Spleen (tissue), 11 donors: ENCODE data around the gene BCAS4. TPM values are rescaled to one million over a fixed set of nuclear protein-coding genes. Genes with fewer than 3 reads are reported as not detected.

Source experiments
- DNase-seq: peaks from one replicate; pipeline ENCODE4 v3.0.0-alpha.2; 2020
- H3K27ac ChIP-seq, 8 donors: fragments of 200-600 bp; sonication (generic) in 7 of 8; 1 replicate in 4 of 8; 2 replicates in 4 of 8; pipeline versions ENCODE4 v1.5.0 to v1.8.0; 2016 to 2021; ENCODE audit warnings: inconsistent platforms in 4 of 8, mild to moderate bottlenecking in 4 of 8, moderate library complexity in 1 of 8
- H3K27me3 ChIP-seq, 7 donors: fragments of 200-600 bp; sonication (generic) in 6 of 7; replicated peaks in 1 of 7; 1 replicate in 4 of 7; 2 replicates in 3 of 7; pipeline versions ENCODE4 v1.5.0 to v1.8.0; 2016 to 2021; ENCODE audit warnings: inconsistent platforms in 3 of 7, mild to moderate bottlenecking in 1 of 7
- H3K36me3 ChIP-seq, 6 donors: fragments of 200-600 bp; sonication (generic) in 5 of 6; 1 replicate in 4 of 6; 2 replicates in 2 of 6; pipeline versions ENCODE4 v1.5.0 to v1.8.0; 2016 to 2021; ENCODE audit warnings: inconsistent platforms in 2 of 6
- H3K4me1 ChIP-seq, 6 donors: fragments of 200-600 bp; sonication (generic) in 5 of 6; 1 replicate in 3 of 6; 2 replicates in 3 of 6; pipeline versions ENCODE4 v1.5.0 to v1.8.0; 2016 to 2021; ENCODE audit warnings: inconsistent platforms in 3 of 6
- H3K4me3 ChIP-seq, 8 donors: fragments of 200-600 bp; sonication (generic) in 7 of 8; 1 replicate in 4 of 8; 2 replicates in 4 of 8; pipeline versions ENCODE4 v1.5.0 to v1.8.0; 2016 to 2021; ENCODE audit warnings: inconsistent platforms in 4 of 8, mild to moderate bottlenecking in 4 of 8, moderate library complexity in 2 of 8
- H3K9me3 ChIP-seq, 8 donors: fragments of 200-600 bp; sonication (generic) in 7 of 8; 1 replicate in 4 of 8; 2 replicates in 4 of 8; pipeline versions ENCODE4 v1.5.0 to v1.8.0; 2016 to 2021; ENCODE audit warnings: inconsistent platforms in 4 of 8
- POLR2A ChIP-seq, 3 donors: fragments of 450-650 bp; IDR thresholded peaks; one replicate each; pipeline ENCODE4 v1.5.1; 2017; ENCODE audit warnings: antibody characterized with exemption in 3 of 3, mild to moderate bottlenecking in 1 of 3
- POLR2AphosphoS5 ChIP-seq, 3 donors: sonication (generic); formaldehyde crosslinking; IDR thresholded peaks; one replicate each; pipeline ENCODE4 v1.5.1; 2017; ENCODE audit warnings: antibody characterized with exemption in 3 of 3
- WGBS, 5 donors: extraction: QIAGEN DNeasy Blood & Tissue Kit in 3 of 5; methylation state at CpG; one replicate each; pipeline versions ENCODE4 v1.1.5 to v1.1.7; 2013 to 2018; 5-methylcytosine and 5-hydroxymethylcytosine counted together
- intact Hi-C: fragments of 100-400 bp; cut with DNase I; formaldehyde crosslinking; loops from one replicate; pipeline ENCODE4 v1.15.0; 2023; ENCODE audit warnings: low total_unique reads
- polyA plus RNA-seq, 3 donors: library from polyadenylated mRNA; stranded (reverse); fragments of 200-250 nt; gene quantifications; one replicate each; pipeline ENCODE4 v1.2.1, GENCODE V29; 2013
- total RNA-seq, 7 donors: library from RNA; depleted of rRNA in 3 of 7; stranded (reverse); fragments of >200 nt in 3 of 7; fragmentation: NEBNext Ultra II Directional in 4 of 7; extraction: Animal tissue kit (Norgen Biotek cat#: 25700) in 4 of 7; gene quantifications; one replicate each; pipeline versions ENCODE4 v1.1.0 to v1.2.1, GENCODE V29; 2016 to 2021
- TF ChIP-seq, protein P1 (sequence below), 11 experiments: fragments of 200-600 bp in 7 of 11; fragments of 450-650 bp in 4 of 11; sonication (generic) in 4 of 11; IDR thresholded peaks in 8 of 11; conservative IDR thresholded peaks in 3 of 11; 1 replicate in 7 of 11; 2 replicates in 4 of 11; pipeline versions ENCODE4 v1.4.0 to v1.8.0; 2016 to 2021; ENCODE audit warnings: antibody characterized with exemption in 11 of 11, inconsistent platforms in 4 of 11, mild to moderate bottlenecking in 1 of 11
- donor health status: healthy with polysubstance abuse.
- donor health status: DM: no; HTN: no; CAD: no; lungs with moderate emphysema.
- donor health status: DM: no; HTN: no; CAD: no.
- donor health status: Bipolar disorder and iron deficiency.
- donor health status: healthy.
- donor health status: DM: no; HTN: no; CAD: no.
- donor health status: DM: yes; HTN: yes; CAD: no.

The BCAS4 gene
- total and polyA plus RNA-seq, 10 donors = 11.8 to 33.3 (median 19.7) TPM

DNA sequence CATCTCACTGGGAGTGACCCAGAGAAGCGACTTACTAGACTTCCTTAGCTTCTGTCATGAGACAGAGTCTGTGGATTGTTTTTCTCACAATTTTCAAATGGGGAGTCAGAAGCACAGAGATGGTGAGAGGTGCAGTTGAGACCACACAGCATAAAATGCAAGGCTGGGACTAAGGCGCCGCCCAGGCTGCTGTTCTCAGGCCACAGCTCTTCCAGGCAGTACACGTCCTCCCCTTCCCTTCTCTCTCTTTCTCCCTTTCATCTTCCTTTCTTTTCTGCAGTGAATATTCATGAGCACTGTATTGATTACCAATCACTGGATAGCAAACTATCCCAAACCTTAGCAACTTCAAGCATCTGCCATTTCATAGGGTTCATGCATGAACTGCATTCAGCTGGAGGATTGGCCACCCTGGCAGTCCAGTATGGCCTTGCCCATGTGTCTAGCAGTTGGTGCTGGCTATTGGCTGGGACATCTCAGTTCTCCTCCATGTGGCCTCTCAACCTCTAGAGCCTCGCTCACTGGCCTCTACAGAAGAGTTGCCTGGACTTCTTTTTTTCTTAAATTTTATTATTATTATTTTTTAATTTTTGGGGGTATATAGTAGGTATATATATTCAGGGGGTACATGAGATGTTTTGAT lies 11.4 kb downstream of the BCAS4 start:
- H3K9me3 ChIP-seq = peaks cover 0 to 6% (median 0%) of the 10 kb centered on the region in 8 donors
- 87 to 96% (median 88%) methylated on average over 5 of the region's 5 CpGs for WGBS, 5 donors
- H3K27ac ChIP-seq = peak overlapping the region in 5 of 8 donors; percentile 15 to 72 (median 63)
- no peak for TF ChIP-seq POLR2AphosphoS5 (IDR thresholded peaks at IDR 0.05)
- TF ChIP-seq, protein P1, sequence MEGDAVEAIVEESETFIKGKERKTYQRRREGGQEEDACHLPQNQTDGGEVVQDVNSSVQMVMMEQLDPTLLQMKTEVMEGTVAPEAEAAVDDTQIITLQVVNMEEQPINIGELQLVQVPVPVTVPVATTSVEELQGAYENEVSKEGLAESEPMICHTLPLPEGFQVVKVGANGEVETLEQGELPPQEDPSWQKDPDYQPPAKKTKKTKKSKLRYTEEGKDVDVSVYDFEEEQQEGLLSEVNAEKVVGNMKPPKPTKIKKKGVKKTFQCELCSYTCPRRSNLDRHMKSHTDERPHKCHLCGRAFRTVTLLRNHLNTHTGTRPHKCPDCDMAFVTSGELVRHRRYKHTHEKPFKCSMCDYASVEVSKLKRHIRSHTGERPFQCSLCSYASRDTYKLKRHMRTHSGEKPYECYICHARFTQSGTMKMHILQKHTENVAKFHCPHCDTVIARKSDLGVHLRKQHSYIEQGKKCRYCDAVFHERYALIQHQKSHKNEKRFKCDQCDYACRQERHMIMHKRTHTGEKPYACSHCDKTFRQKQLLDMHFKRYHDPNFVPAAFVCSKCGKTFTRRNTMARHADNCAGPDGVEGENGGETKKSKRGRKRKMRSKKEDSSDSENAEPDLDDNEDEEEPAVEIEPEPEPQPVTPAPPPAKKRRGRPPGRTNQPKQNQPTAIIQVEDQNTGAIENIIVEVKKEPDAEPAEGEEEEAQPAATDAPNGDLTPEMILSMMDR (IDR thresholded peaks at IDR 0.05 in 8 of 11, conservative IDR thresholded peaks at IDR 0.05 in 3 of 11) = no peak
- no peak for TF ChIP-seq POLR2A (IDR thresholded peaks at IDR 0.05)
- no peaks in the 10 kb centered on the region for H3K27me3 ChIP-seq
- no peak overlapping the region for H3K4me3 ChIP-seq
- no peak for DNase-seq
- H3K36me3 ChIP-seq = no peaks in the 10 kb centered on the region
- peaks cover 0 to 66% (median 19%) of the 10 kb centered on the region in 6 donors for H3K4me1 ChIP-seq
- intact Hi-C loops = no loop called here

DNA sequence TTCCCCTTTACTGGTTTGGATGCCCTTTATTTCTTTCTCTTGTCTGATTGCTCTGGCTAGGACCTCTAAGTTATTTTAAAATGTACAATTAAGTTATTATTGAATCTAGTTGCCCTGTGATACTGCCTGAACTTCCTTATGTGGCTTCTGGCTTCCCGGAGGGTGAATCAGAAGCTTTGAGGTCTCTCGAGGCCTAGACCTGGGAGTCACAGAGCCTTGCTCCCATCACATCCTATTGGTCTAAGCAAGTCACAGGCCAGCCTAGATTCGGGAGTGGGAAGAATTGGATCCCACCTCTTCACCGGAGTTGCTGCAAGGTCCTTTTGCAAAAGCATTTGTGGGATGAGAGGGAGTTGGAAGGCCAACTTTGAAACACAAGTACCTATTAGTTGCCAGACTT lies 15.2 kb downstream of the BCAS4 start:
- Histone ChIP-seq H3K9me3 (peaks cover 0 to 6% (median 0%) of the 10 kb centered on the region in 8 donors), H3K27ac (peak overlapping the region in 5 of 8 donors; percentile 6 to 54 (median 35)), H3K4me1 (peaks cover 5 to 80% (median 21%) of the 10 kb centered on the region in 6 donors), H3K4me3 (peak overlapping the region in 1 of 8 donors; percentile 21), H3K36me3 (no peaks in the 10 kb centered on the region), H3K27me3 (no peaks in the 10 kb centered on the region)
- intact Hi-C loops = no loop called here
- DNase-seq = no peak
- WGBS, 5 donors = 69 to 88% (median 81%) methylated on average over 4 of the region's 4 CpGs
- TF ChIP-seq, protein P1 (IDR thresholded peaks at IDR 0.05 in 8 of 11, conservative IDR thresholded peaks at IDR 0.05 in 3 of 11) = no peak
- TF ChIP-seq POLR2AphosphoS5 (IDR thresholded peaks at IDR 0.05) (no peak), POLR2A (IDR thresholded peaks at IDR 0.05) (no peak)

DNA sequence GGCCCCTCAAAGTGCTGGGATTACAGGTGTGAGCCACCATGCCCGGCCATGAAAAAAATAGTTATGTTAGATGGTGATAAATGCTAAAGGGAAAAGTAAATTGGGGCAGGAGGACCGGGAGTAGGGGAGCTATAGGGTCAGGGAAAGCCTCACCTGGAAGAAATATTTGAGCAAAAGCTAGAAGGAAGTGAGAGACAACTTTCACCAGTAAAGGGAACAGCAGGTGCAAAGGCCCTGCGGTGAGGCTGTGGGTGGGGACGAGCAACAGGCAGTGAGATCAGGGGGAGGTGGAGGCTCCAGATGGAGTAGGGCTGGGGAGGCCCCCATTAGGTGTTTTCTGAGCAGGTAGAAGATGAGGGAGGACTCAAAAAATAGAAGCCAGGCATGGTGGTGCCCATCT lies 16.0 kb downstream of the BCAS4 start:
- H3K4me3 ChIP-seq = no peak overlapping the region
- TF ChIP-seq POLR2AphosphoS5 (IDR thresholded peaks at IDR 0.05) = peak in 1 of 3 donors; percentile 17
- TF ChIP-seq, protein P1 (IDR thresholded peaks at IDR 0.05 in 8 of 11, conservative IDR thresholded peaks at IDR 0.05 in 3 of 11) = no peak
- peak overlapping the region in 5 of 8 donors; percentile 18 to 54 (median 35) for H3K27ac ChIP-seq
- no peak for DNase-seq
- intact Hi-C loops = no loop called here
- peaks cover 0 to 6% (median 0%) of the 10 kb centered on the region in 8 donors for H3K9me3 ChIP-seq
- H3K27me3 ChIP-seq = no peaks in the 10 kb centered on the region
- no peaks in the 10 kb centered on the region for H3K36me3 ChIP-seq
- 64 to 80% (median 70%) methylated on average over 4 of the region's 4 CpGs for WGBS, 5 donors
- H3K4me1 ChIP-seq = peaks cover 0 to 80% (median 20%) of the 10 kb centered on the region in 6 donors

DNA sequence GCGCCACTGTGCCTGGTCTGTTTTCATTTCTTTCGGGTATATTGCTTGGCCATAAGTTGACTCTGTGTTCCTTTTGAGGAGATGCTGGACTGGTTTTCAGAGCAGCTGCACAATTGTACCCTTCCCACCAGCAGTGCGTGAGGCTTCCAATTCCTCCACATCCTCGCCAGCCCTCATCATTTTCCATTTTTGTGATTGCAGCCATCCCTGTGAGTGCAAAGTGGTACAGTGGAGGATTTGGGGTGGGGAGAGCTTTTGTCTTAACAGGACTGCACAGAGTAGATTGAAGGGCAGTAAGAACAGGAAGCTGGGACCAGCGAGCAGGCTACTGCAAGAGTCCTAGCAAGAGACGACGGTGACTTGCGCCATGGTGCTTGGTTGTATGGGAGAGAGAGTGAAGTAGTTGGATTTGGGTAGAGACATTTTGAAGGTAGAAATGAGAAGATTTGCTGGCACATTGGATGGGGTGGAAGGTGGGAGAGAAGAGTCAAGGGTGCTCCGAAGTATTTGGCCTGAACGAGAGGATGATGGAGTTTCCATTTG lies 18.3 kb downstream of the BCAS4 start:
- Histone ChIP-seq H3K9me3 (peaks cover 0 to 6% (median 0%) of the 10 kb centered on the region in 8 donors), H3K36me3 (no peaks in the 10 kb centered on the region)

More for the DNA sequence above, 18.3 kb downstream of the BCAS4 start:
- Histone ChIP-seq H3K27me3 (no peaks in the 10 kb centered on the region), H3K27ac (peak overlapping the region in 1 of 8 donors; percentile 76), H3K4me1 (peaks cover 8 to 90% (median 39%) of the 10 kb centered on the region in 6 donors), H3K4me3 (no peak overlapping the region)
- WGBS, 5 donors = 82 to 92% (median 84%) methylated on average over 10 of the region's 10 CpGs
- intact Hi-C loops = no loop called here
- TF ChIP-seq POLR2A (IDR thresholded peaks at IDR 0.05) = no peak
- no peak for TF ChIP-seq POLR2AphosphoS5 (IDR thresholded peaks at IDR 0.05)
- TF ChIP-seq, protein P1 (IDR thresholded peaks at IDR 0.05 in 8 of 11, conservative IDR thresholded peaks at IDR 0.05 in 3 of 11) = no peak
- DNase-seq = no peak
